ENCODE results near the gene TTF1. TPM values are rescaled to one million over a fixed set of nuclear protein-coding genes. Genes with fewer than 3 reads are reported as not detected.
A peak's percentile ranks its signal among the peaks of the same experiment; 100 is the strongest.

The TTF1 gene
- total RNA-seq, 1 donor from 2014 or later: 11.3 TPM

GRCh38 chr9:132408521-132408920, 1.9 kb upstream of the TTF1 start:
- H3K36me3 Mint-ChIP-seq (ENCODE audit: unreplicated experiment): no peaks in the 10 kb centered on the region
- no peaks in the 10 kb centered on the region for H3K9me3 Mint-ChIP-seq (ENCODE audit: unreplicated experiment)
- H3K4me3 Mint-ChIP-seq (ENCODE audit: unreplicated experiment): no peak overlapping the region
- H3K4me1 Mint-ChIP-seq (ENCODE audit: unreplicated experiment): peaks cover 30% of the 10 kb centered on the region
- TF ChIP-seq CTCF (IDR thresholded peaks at IDR 0.05): no peak
- DNase-seq (ENCODE audit: extremely low spot score, unreplicated experiment): no peak
- no peak overlapping the region for H3K27ac Mint-ChIP-seq (ENCODE audit: unreplicated experiment)
- H3K27me3 Mint-ChIP-seq (ENCODE audit: unreplicated experiment): peaks cover 23% of the 10 kb centered on the region

GRCh38 chr9:132407196-132407595, 556 bp upstream of the TTF1 start:
- Mint-ChIP-seq H3K36me3 (ENCODE audit: unreplicated experiment) (peaks cover 7% of the 10 kb centered on the region), H3K27ac (ENCODE audit: unreplicated experiment) (peak overlapping the region; percentile 86), H3K27me3 (ENCODE audit: unreplicated experiment) (peaks cover 11% of the 10 kb centered on the region), H3K9me3 (ENCODE audit: unreplicated experiment) (no peaks in the 10 kb centered on the region), H3K4me1 (ENCODE audit: unreplicated experiment) (peaks cover 30% of the 10 kb centered on the region), H3K4me3 (ENCODE audit: unreplicated experiment) (peak overlapping the region; percentile 89)
- DNase-seq (ENCODE audit: extremely low spot score, unreplicated experiment): no peak
- no peak for TF ChIP-seq CTCF (IDR thresholded peaks at IDR 0.05)

- H3K9me3 Mint-ChIP-seq (ENCODE audit: unreplicated experiment): no peaks in the 10 kb centered on the region
- no peak overlapping the region for H3K27ac Mint-ChIP-seq (ENCODE audit: unreplicated experiment)
- DNase-seq (ENCODE audit: extremely low spot score, unreplicated experiment): no peak
- no peak overlapping the region for H3K4me3 Mint-ChIP-seq (ENCODE audit: unreplicated experiment)
- H3K36me3 Mint-ChIP-seq (ENCODE audit: unreplicated experiment): peaks cover 23% of the 10 kb centered on the region
- no peaks in the 10 kb centered on the region for H3K27me3 Mint-ChIP-seq (ENCODE audit: unreplicated experiment)
- no peak for TF ChIP-seq CTCF (IDR thresholded peaks at IDR 0.05)
- H3K4me1 Mint-ChIP-seq (ENCODE audit: unreplicated experiment): peaks cover 21% of the 10 kb centered on the region
These were observed 2.3 kb downstream of the TTF1 start for GRCh38 chr9:132404228-132404881.

- Mint-ChIP-seq H3K27me3 (ENCODE audit: unreplicated experiment) (no peaks in the 10 kb centered on the region), H3K4me3 (ENCODE audit: unreplicated experiment) (no peak overlapping the region), H3K4me1 (ENCODE audit: unreplicated experiment) (peaks cover 16% of the 10 kb centered on the region), H3K36me3 (ENCODE audit: unreplicated experiment) (peaks cover 35% of the 10 kb centered on the region), H3K9me3 (ENCODE audit: unreplicated experiment) (no peaks in the 10 kb centered on the region), H3K27ac (ENCODE audit: unreplicated experiment) (no peak overlapping the region)
- TF ChIP-seq CTCF (IDR thresholded peaks at IDR 0.05): no peak
- DNase-seq (ENCODE audit: extremely low spot score, unreplicated experiment): no peak
These were observed 4.8 kb downstream of the TTF1 start for GRCh38 chr9:132401824-132402223.

- no peak for DNase-seq (ENCODE audit: extremely low spot score, unreplicated experiment)
- Mint-ChIP-seq H3K4me1 (ENCODE audit: unreplicated experiment) (no peaks in the 10 kb centered on the region), H3K27me3 (ENCODE audit: unreplicated experiment) (no peaks in the 10 kb centered on the region), H3K9me3 (ENCODE audit: unreplicated experiment) (no peaks in the 10 kb centered on the region), H3K27ac (ENCODE audit: unreplicated experiment) (no peak overlapping the region), H3K36me3 (ENCODE audit: unreplicated experiment) (peaks cover 52% of the 10 kb centered on the region), H3K4me3 (ENCODE audit: unreplicated experiment) (no peak overlapping the region)
- no peak for TF ChIP-seq CTCF (IDR thresholded peaks at IDR 0.05)
These were observed 11.1 kb downstream of the TTF1 start for GRCh38 chr9:132395560-132395959.
